HG03135 (cell line): Measurements from ENCODE around the gene PHYH.

Experiments
- ATAC-seq: cut with Tn5 transposase; IDR thresholded peaks from one replicate; pipeline ENCODE4 v1.9.1; 2021; ENCODE audit warnings: mild to moderate bottlenecking, moderate library complexity; ENCODE audit not compliant: unreplicated experiment

The PHYH gene

DNA sequence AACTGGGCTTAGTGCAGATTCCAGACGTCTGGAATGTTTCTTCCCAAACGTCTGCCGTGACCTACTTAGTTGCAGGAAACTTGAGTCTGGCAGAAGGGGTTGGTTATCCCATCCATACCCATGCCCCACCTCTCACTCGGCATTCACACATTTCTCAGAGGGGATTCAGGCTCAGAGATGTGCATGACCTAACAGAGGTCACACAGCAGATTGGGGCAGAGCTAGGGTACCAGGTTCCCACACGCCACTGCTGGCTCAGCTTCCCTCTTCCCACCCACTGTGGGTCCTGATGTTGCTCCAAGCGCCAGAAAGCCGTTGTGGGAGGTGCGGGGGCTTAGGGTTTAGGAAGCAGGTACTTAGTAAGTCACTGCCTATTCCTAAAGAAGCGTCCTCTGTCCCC lies 68.7 kb downstream of the PHYH start:
- no peak for ATAC-seq
